CD4-positive, alpha-beta T cell (primary cell): ENCODE measurements around the gene CRABP1. TPM values are rescaled to one million over a fixed set of nuclear protein-coding genes. Genes with fewer than 3 reads are reported as not detected.

ENCODE experiments used
- ATAC-seq: fragments of 200-7000 bp; cut with Tn5 transposase; one replicate; pipeline ENCODE4 v1.10.0; 2022; ENCODE audit warnings: mild to moderate bottlenecking; ENCODE audit not compliant: poor library complexity
- CTCF ChIA-PET: fragments of 350-600 bp; sonication (Branson Sonifier 250); formaldehyde crosslinking; loops from one replicate; lab custom pipeline; 2021; ENCODE audit warnings: antibody characterized with exemption, inconsistent platforms; lab: Charles Lee
- POLR2A ChIA-PET: fragments of 350-600 bp; sonication (Branson Sonifier 250); formaldehyde crosslinking; loops from one replicate; lab custom pipeline; 2021; ENCODE audit warnings: antibody characterized with exemption, inconsistent platforms; lab: Charles Lee
- DNase-seq, 14 experiments: peaks; one replicate each; pipeline ENCODE4 v3.0.0-alpha.2; 2013 to 2020; ENCODE audit warnings: mixed read lengths in 2 of 14
- H3K27ac ChIP-seq, 2 donors: one replicate each; pipeline versions ENCODE4 v1.5.1 to v1.7.0; 2013; ENCODE audit warnings: low read length in 2 of 2, low read depth in 1 of 2, mild to moderate bottlenecking in 1 of 2
- H3K27me3 ChIP-seq, 2 experiments: 1 replicate in 1 of 2; 2 replicates in 1 of 2; pipeline versions ENCODE4 v1.6.1 to v1.7.0; 2013; ENCODE audit warnings: low read length in 2 of 2, control low read depth in 1 of 2, mild to moderate bottlenecking in 1 of 2, moderate library complexity in 1 of 2; ENCODE audit not compliant: insufficient read depth in 2 of 2, control insufficient read depth in 1 of 2
- H3K36me3 ChIP-seq: one replicate; pipeline ENCODE4 v1.6.1; 2013; ENCODE audit warnings: low read length, control low read depth; ENCODE audit not compliant: insufficient read depth
- H3K4me1 ChIP-seq: one replicate; pipeline ENCODE4 v1.6.1; 2013; ENCODE audit warnings: low read length, control low read depth; ENCODE audit not compliant: insufficient read depth
- H3K4me3 ChIP-seq: one replicate; pipeline ENCODE4 v1.5.1; 2013; ENCODE audit warnings: mild to moderate bottlenecking, low read length, moderate library complexity
- H3K9me3 ChIP-seq, 2 experiments: 1 replicate in 1 of 2; 2 replicates in 1 of 2; pipeline versions ENCODE4 v1.6.1 to v1.7.0; 2013; ENCODE audit warnings: low read length in 2 of 2, mild to moderate bottlenecking in 2 of 2, control low read depth in 1 of 2, moderate library complexity in 1 of 2; ENCODE audit not compliant: control insufficient read depth in 1 of 2, insufficient read depth in 1 of 2
- H3K27ac Mint-ChIP-seq: one replicate; pipeline ENCODE4 v1.8.0; 2020; ENCODE audit warnings: mixed read lengths
- H3K27me3 Mint-ChIP-seq: one replicate; pipeline ENCODE4 v1.8.0; 2021; ENCODE audit warnings: mixed read lengths
- H3K36me3 Mint-ChIP-seq: one replicate; pipeline ENCODE4 v1.8.0; 2021; ENCODE audit warnings: low read depth, mixed read lengths
- H3K4me1 Mint-ChIP-seq: one replicate; pipeline ENCODE4 v1.8.0; 2021; ENCODE audit warnings: low read depth, mixed read lengths
- H3K4me3 Mint-ChIP-seq: one replicate; pipeline ENCODE4 v1.8.0; 2020; ENCODE audit warnings: mild to moderate bottlenecking, mixed read lengths
- H3K9me3 Mint-ChIP-seq: one replicate; pipeline ENCODE4 v1.8.0; 2020; ENCODE audit warnings: mixed read lengths
- CTCF ChIP-seq: fragments of 200-600 bp; IDR thresholded peaks from one replicate; pipeline ENCODE4 v1.8.0; 2022; ENCODE audit warnings: antibody characterized with exemption, mild to moderate bottlenecking
- intact Hi-C, 2 experiments: fragments of 100-400 bp; cut with DNase I in 1 of 2; cut with micrococcal nuclease in 1 of 2; formaldehyde crosslinking; loops; one replicate each; pipeline versions ENCODE4 v1.15.1 to v1.9.0; 2023 to 2025; cut with DNase I, micrococcal nuclease
- total RNA-seq, 174 experiments: library from RNA in 2 of 174; stranded (reverse) in 2 of 174; gene quantifications; one replicate each; pipeline ENCODE4 v1.2.3 and lab custom pipeline; 2021 to 2026

CRABP1 gene
- total RNA-seq, 2 experiments from 2014 or later, result not detected

GRCh38 chr15:78394981-78395616 lies 54.9 kb downstream of the CRABP1 start:
- Mint-ChIP-seq H3K4me3 (no peak overlapping the region), H3K36me3 (no peaks in the 10 kb centered on the region), H3K27ac (no peak overlapping the region), H3K4me1 (no peaks in the 10 kb centered on the region), H3K9me3 (no peaks in the 10 kb centered on the region), H3K27me3 (peaks cover 8% of the 10 kb centered on the region)
- ATAC-seq (no peak), DNase-seq (no peak)
- Histone ChIP-seq H3K27ac (no peak overlapping the region), H3K4me1 (no peaks in the 10 kb centered on the region), H3K4me3 (no peak overlapping the region), H3K9me3 (no peaks in the 10 kb centered on the region), H3K36me3 (no peaks in the 10 kb centered on the region), H3K27me3 (no peaks in the 10 kb centered on the region)
- intact Hi-C loops, result no loop called here
- ChIA-PET CTCF (interaction anchor here (0.7 kb wide), 1 partner anchor 24 kb away, joined by 4 read pairs; no protein-coding TSS in a partner anchor), POLR2A (no interaction called here)
- TF ChIP-seq CTCF, result no peak

DNA sequence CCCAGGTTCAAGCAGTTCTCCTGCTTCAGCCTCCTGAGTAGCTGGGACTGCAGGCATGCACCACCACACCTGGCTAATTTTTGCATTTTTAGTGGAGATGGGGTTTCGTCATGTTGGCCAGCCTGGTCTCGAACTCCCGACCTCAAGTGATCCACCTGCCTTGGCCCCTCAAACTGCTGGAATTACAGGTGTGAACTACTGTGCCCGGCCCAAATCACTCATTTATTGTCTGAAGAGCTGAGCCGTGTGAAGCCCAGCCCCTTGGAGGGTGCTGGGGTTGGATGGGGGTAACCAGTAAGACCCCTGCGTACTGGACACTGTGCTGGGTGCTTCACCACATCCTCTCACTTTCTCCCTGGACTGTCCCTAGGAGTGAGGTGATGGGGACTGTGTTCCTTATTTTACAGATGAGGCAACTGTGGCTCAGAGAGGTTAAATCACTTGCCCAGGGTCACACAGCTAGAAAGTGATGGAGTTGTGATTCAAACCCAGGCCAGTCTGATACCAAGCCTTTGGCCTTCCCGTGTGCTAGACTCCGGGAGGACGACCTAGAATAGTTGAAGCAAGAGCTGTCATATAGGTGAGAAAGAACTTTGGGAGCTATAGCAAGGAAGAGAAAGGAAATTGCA lies 56.1 kb downstream of the CRABP1 start:
- no peak for TF ChIP-seq CTCF
- Mint-ChIP-seq H3K27ac (no peak overlapping the region), H3K36me3 (no peaks in the 10 kb centered on the region), H3K9me3 (no peaks in the 10 kb centered on the region), H3K27me3 (peaks cover 3% of the 10 kb centered on the region), H3K4me1 (no peaks in the 10 kb centered on the region), H3K4me3 (no peak overlapping the region)
- ChIA-PET POLR2A (no interaction called here), CTCF (no interaction called here)
- Histone ChIP-seq H3K27me3 (no peaks in the 10 kb centered on the region), H3K9me3 (no peaks in the 10 kb centered on the region), H3K36me3 (no peaks in the 10 kb centered on the region), H3K27ac (no peak overlapping the region), H3K4me1 (no peaks in the 10 kb centered on the region), H3K4me3 (no peak overlapping the region)
- no peak for ATAC-seq
- DNase-seq, result no peak
- intact Hi-C loops, result no loop called here

DNA sequence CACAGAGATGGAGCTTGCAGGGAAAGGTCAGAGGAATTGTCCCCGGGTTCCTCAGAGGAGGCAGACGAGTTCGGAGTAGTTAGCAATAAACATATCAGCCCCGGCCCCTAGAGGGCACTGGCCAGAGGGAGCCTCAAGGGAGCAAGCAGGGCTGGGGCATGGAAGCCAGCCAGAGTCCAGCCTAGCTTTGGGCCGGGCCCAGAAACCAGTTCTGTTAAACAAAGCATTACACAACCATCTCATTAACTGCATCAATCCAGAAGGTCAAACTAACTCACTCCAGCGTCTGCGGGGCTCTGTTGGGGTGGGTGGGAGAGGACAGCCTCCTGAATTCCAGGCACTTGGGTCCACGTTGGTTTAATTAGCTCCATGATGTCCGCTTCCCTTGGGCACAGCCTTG lies 56.8 kb downstream of the CRABP1 start:
- Histone ChIP-seq H3K27me3 (no peaks in the 10 kb centered on the region), H3K36me3 (no peaks in the 10 kb centered on the region), H3K4me1 (no peaks in the 10 kb centered on the region), H3K9me3 (no peaks in the 10 kb centered on the region), H3K4me3 (no peak overlapping the region), H3K27ac (no peak overlapping the region)
- no peaks in the 10 kb centered on the region for H3K9me3 Mint-ChIP-seq
- DNase-seq, result no peak
- ATAC-seq, result no peak
- no peaks in the 10 kb centered on the region for H3K4me1 Mint-ChIP-seq
- no peak overlapping the region for H3K4me3 Mint-ChIP-seq
- no peak for TF ChIP-seq CTCF
- intact Hi-C loops, result no loop called here
- ChIA-PET POLR2A (no interaction called here), CTCF (no interaction called here)
- peaks cover 3% of the 10 kb centered on the region for H3K27me3 Mint-ChIP-seq
- H3K36me3 Mint-ChIP-seq, result no peaks in the 10 kb centered on the region
- no peak overlapping the region for H3K27ac Mint-ChIP-seq
